H9 (cell line): Measurements from ENCODE around the gene SIGLEC14. TPM values are rescaled to one million over a fixed set of nuclear protein-coding genes. Genes with fewer than 3 reads are reported as not detected.

Experiments
- DNase-seq: peaks from one replicate; pipeline ENCODE4 v3.0.0-alpha.2; 2017
- H2AFZ ChIP-seq: one replicate; pipeline ENCODE4 v1.6.1; 2013; ENCODE audit warnings: mild to moderate bottlenecking, low read length, control low read depth, moderate library complexity
- H2AK5ac ChIP-seq: 2 replicates; pipeline ENCODE4 v1.6.1; 2013; ENCODE audit warnings: low read length, control low read depth, mixed read lengths; ENCODE audit not compliant: insufficient read length
- H2BK120ac ChIP-seq: one replicate; pipeline ENCODE4 v1.6.1; 2013; ENCODE audit warnings: low read depth, mild to moderate bottlenecking, low read length, control low read depth, inconsistent platforms; ENCODE audit not compliant: poor library complexity, severe bottlenecking
- H2BK12ac ChIP-seq: 2 replicates; pipeline ENCODE4 v1.6.1; 2013; ENCODE audit warnings: low read length, control low read depth, mixed read lengths, low read depth; ENCODE audit not compliant: insufficient read length
- H2BK15ac ChIP-seq: 2 replicates; pipeline ENCODE4 v1.6.1; 2013; ENCODE audit warnings: low read depth, low read length, control low read depth
- H2BK20ac ChIP-seq: one replicate; pipeline ENCODE4 v1.6.1; 2013; ENCODE audit warnings: low read depth, mild to moderate bottlenecking, low read length, control low read depth, inconsistent platforms; ENCODE audit not compliant: poor library complexity, severe bottlenecking
- H2BK5ac ChIP-seq: 2 replicates; pipeline ENCODE4 v1.6.1; 2013; ENCODE audit warnings: low read length, control low read depth, mixed read lengths; ENCODE audit not compliant: insufficient read length
- H3K14ac ChIP-seq: 2 replicates; pipeline ENCODE4 v1.6.1; 2013; ENCODE audit warnings: low read length, control low read depth; ENCODE audit not compliant: insufficient read depth
- H3K18ac ChIP-seq: 2 replicates; pipeline ENCODE4 v1.6.1; 2013; ENCODE audit warnings: low read depth, mild to moderate bottlenecking, mixed read lengths, low read length, control low read depth; ENCODE audit not compliant: insufficient read length
- H3K23ac ChIP-seq: 2 replicates; pipeline ENCODE4 v1.6.1; 2013; ENCODE audit warnings: low read length, control low read depth, mixed read lengths, low read depth; ENCODE audit not compliant: insufficient read length
- H3K23me2 ChIP-seq: 2 replicates; pipeline ENCODE4 v1.6.1; 2013; ENCODE audit warnings: low read depth, mild to moderate bottlenecking, mixed read lengths, low read length, control low read depth; ENCODE audit not compliant: insufficient read length, poor library complexity, severe bottlenecking
- H3K27ac ChIP-seq: 2 replicates; pipeline ENCODE4 v1.5.1; 2013; ENCODE audit warnings: low read length, control low read depth, mixed read lengths, low read depth; ENCODE audit not compliant: insufficient read length
- H3K27me3 ChIP-seq: 2 replicates; pipeline ENCODE4 v1.6.1; 2013; ENCODE audit warnings: low read length, control low read depth, inconsistent platforms; ENCODE audit not compliant: insufficient read depth
- H3K4ac ChIP-seq: 2 replicates; pipeline ENCODE4 v1.6.1; 2013; ENCODE audit warnings: low read depth, mild to moderate bottlenecking, control low read depth, inconsistent platforms, low read length, moderate library complexity
- H3K4me1 ChIP-seq: 2 replicates; pipeline ENCODE4 v1.6.1; 2013; ENCODE audit warnings: low read length, control low read depth, inconsistent platforms; ENCODE audit not compliant: insufficient read depth
- H3K4me2 ChIP-seq: 2 replicates; pipeline ENCODE4 v1.6.1; 2013; ENCODE audit warnings: low read length, control low read depth, mixed read lengths; ENCODE audit not compliant: insufficient read length, insufficient read depth
- H3K56ac ChIP-seq: 2 replicates; pipeline ENCODE4 v1.6.1; 2013; ENCODE audit warnings: low read depth, mild to moderate bottlenecking, mixed read lengths, low read length, control low read depth; ENCODE audit not compliant: insufficient read length
- H3K79me1 ChIP-seq: 2 replicates; pipeline ENCODE4 v1.6.1; 2013; ENCODE audit warnings: low read depth, mild to moderate bottlenecking, moderate library complexity, low read length, control low read depth, inconsistent platforms; ENCODE audit not compliant: insufficient read depth, poor library complexity, severe bottlenecking
- H3K79me2 ChIP-seq: 2 replicates; pipeline ENCODE4 v1.6.1; 2013; ENCODE audit warnings: low read length, control low read depth, inconsistent platforms; ENCODE audit not compliant: insufficient read depth
- H3K9ac ChIP-seq: 2 replicates; pipeline ENCODE4 v1.6.1; 2013; ENCODE audit warnings: low read length, control low read depth, mixed read lengths; ENCODE audit not compliant: insufficient read length; ENCODE audit errors: extremely low read depth
- H3K9me3 ChIP-seq: one replicate; pipeline ENCODE4 v1.6.1; 2013; ENCODE audit warnings: low read depth, low read length, inconsistent platforms; ENCODE audit not compliant: control insufficient read depth
- H3T11ph ChIP-seq: one replicate; pipeline ENCODE4 v1.6.1; 2013; ENCODE audit warnings: mild to moderate bottlenecking, low read length, control low read depth, inconsistent platforms
- H4K20me1 ChIP-seq: one replicate; pipeline ENCODE4 v1.6.1; 2013; ENCODE audit not compliant: control insufficient read depth, insufficient read length, insufficient read depth
- H4K5ac ChIP-seq: 2 replicates; pipeline ENCODE4 v1.6.1; 2013; ENCODE audit warnings: low read depth, mild to moderate bottlenecking, mixed read lengths, low read length, control low read depth; ENCODE audit not compliant: insufficient read length
- H4K8ac ChIP-seq: replicated peaks from 2 replicates; pipeline ENCODE4 v1.6.1; 2013; ENCODE audit warnings: low read length, control low read depth, mixed read lengths, low read depth; ENCODE audit not compliant: insufficient read length
- H4K91ac ChIP-seq: 2 replicates; pipeline ENCODE4 v1.6.1; 2013; ENCODE audit warnings: low read depth, mild to moderate bottlenecking, moderate library complexity, mixed read lengths, low read length, control low read depth; ENCODE audit not compliant: insufficient read length
- H3K27ac Mint-ChIP-seq, 3 experiments: 2 replicates in 2 of 3; 3 replicates in 1 of 3; pipeline ENCODE4 v1.8.0; 2020 to 2021; ENCODE audit warnings: mixed read lengths in 3 of 3, mild to moderate bottlenecking in 1 of 3, moderate library complexity in 1 of 3
- H3K27me3 Mint-ChIP-seq: 2 replicates; pipeline ENCODE4 v1.8.0; 2021; ENCODE audit warnings: low read depth, mild to moderate bottlenecking, moderate library complexity, mixed read lengths
- H3K36me3 Mint-ChIP-seq, 3 experiments: 2 replicates in 2 of 3; 3 replicates in 1 of 3; pipeline ENCODE4 v1.8.0; 2020 to 2021; ENCODE audit warnings: low read depth in 3 of 3, mixed read lengths in 3 of 3; ENCODE audit not compliant: insufficient read depth in 1 of 3
- H3K4me1 Mint-ChIP-seq, 2 experiments: 2 replicates each; pipeline ENCODE4 v1.8.0; 2020; ENCODE audit warnings: mixed read lengths in 2 of 2
- H3K4me3 Mint-ChIP-seq, 2 experiments: 2 replicates in 1 of 2; 3 replicates in 1 of 2; pipeline ENCODE4 v1.8.0; 2020 to 2021; ENCODE audit warnings: mild to moderate bottlenecking in 2 of 2, mixed read lengths in 2 of 2, moderate library complexity in 1 of 2
- H3K9me3 Mint-ChIP-seq, 2 experiments: 2 replicates in 1 of 2; 3 replicates in 1 of 2; pipeline ENCODE4 v1.8.0; 2020; ENCODE audit warnings: mild to moderate bottlenecking in 2 of 2, mixed read lengths in 2 of 2, moderate library complexity in 1 of 2
- CTCF ChIP-seq: fragments of 200-600 bp; sonication (generic); conservative IDR thresholded peaks from 3 replicates; pipeline ENCODE4 v1.8.0; 2021; ENCODE audit warnings: antibody characterized with exemption, mild to moderate bottlenecking
- WGBS: extraction: QIAGEN DNeasy Blood & Tissue Kit; methylation state at CpG from one replicate; pipeline ENCODE4 v1.1.7; 2013; ENCODE audit warnings: missing lambda C conversion rate, low lambda C conversion rate, mixed read lengths; ENCODE audit not compliant: insufficient read length; ENCODE audit errors: extremely low coverage; 5-methylcytosine and 5-hydroxymethylcytosine counted together
- total RNA-seq: library from RNA; stranded (reverse); gene quantifications from 2 replicates; pipeline ENCODE4 v1.2.1, GENCODE V29; 2021

The SIGLEC14 gene
- total RNA-seq, 1 experiment from 2014 or later, result not detected

GRCh38 chr19:51627491-51628138 lies 19.0 kb downstream of the SIGLEC14 start:
- H3K9me3 Mint-ChIP-seq, result peaks cover 64 to 84% of the 10 kb centered on the region in 2 experiments

More at GRCh38 chr19:51627491-51628138, 19.0 kb downstream of the SIGLEC14 start:
- Histone ChIP-seq H3K79me1 (no peaks in the 10 kb centered on the region), H2BK12ac (no peak overlapping the region), H3K79me2 (no peaks in the 10 kb centered on the region), H2AFZ (no peak overlapping the region), H3K9ac (no peak overlapping the region), H3K4me1 (no peaks in the 10 kb centered on the region), H3T11ph (no peak overlapping the region), H2BK120ac (no peak overlapping the region), H4K5ac (no peak overlapping the region), H2BK15ac (no peak overlapping the region), H3K9me3 (no peaks in the 10 kb centered on the region), H3K23ac (no peak overlapping the region), H2BK5ac (no peak overlapping the region), H3K4me2 (no peak overlapping the region), H4K20me1 (no peaks in the 10 kb centered on the region), H3K23me2 (no peaks in the 10 kb centered on the region), H3K14ac (no peak overlapping the region), H3K4ac (no peak overlapping the region), H4K8ac (no peak overlapping the region), H3K18ac (no peak overlapping the region), H2BK20ac (no peak overlapping the region), H4K91ac (no peak overlapping the region), H3K56ac (no peak overlapping the region), H3K27ac (no peak overlapping the region), H2AK5ac (no peak overlapping the region), H3K27me3 (no peaks in the 10 kb centered on the region)
- Mint-ChIP-seq H3K4me1 (no peaks in the 10 kb centered on the region), H3K36me3 (peaks cover 0 to 14% (median 2%) of the 10 kb centered on the region in 3 experiments; a peak in 4 of 7 replicates), H3K27ac (peak overlapping the region in 1 of 3 experiments; percentile 19; a peak in 1 of 7 replicates), H3K4me3 (no peak overlapping the region), H3K27me3 (peaks cover 23% of the 10 kb centered on the region)
- no CpG with 5 or more reads among the region's 16 CpGs for WGBS
- no peak for DNase-seq
- TF ChIP-seq CTCF, result no peak
